GM12878 (cell line): ENCODE data around the gene ZNF81.

Source experiments
- CTCF ChIP-seq, 3 experiments: IDR thresholded peaks in 2 of 3; conservative IDR thresholded peaks in 1 of 3; 2 replicates each; pipeline ENCODE4 v1.5.1; 2011; ENCODE audit warnings: low read depth in 3 of 3, low read length in 3 of 3, mild to moderate bottlenecking in 3 of 3, control low read depth in 2 of 3, moderate library complexity in 2 of 3, inconsistent platforms in 1 of 3, mixed read lengths in 1 of 3; ENCODE audit not compliant: control insufficient read depth in 2 of 3, insufficient read depth in 1 of 3; ENCODE audit errors: extremely low read depth in 1 of 3
- NBN ChIP-seq: fragments of 450-650 bp; IDR thresholded peaks from 2 replicates; pipeline ENCODE4 v1.6.1; 2016
- NR2C2 ChIP-seq: IDR thresholded peaks from 2 replicates; pipeline ENCODE4 v1.6.1; 2011; ENCODE audit warnings: borderline replicate concordance, low read depth; ENCODE audit not compliant: control insufficient read depth, insufficient read length

GRCh38 chrX:47796433-47796906 lies 40.2 kb upstream of the ZNF81 start:
- TF ChIP-seq NR2C2 = no peak
- no peak for TF ChIP-seq CTCF (IDR thresholded peaks at IDR 0.05 in 2 of 3, conservative IDR thresholded peaks at IDR 0.05 in 1 of 3; ENCODE audit: control insufficient read depth in 2 of 3, extremely low read depth in 1 of 3, insufficient read depth in 1 of 3, low read depth in 3 of 3, low read length in 3 of 3)
- no peak for TF ChIP-seq NBN
